Inferior parietal cortex (tissue), 1 donor: ENCODE data around the gene NEURL1B.
"Not testable (repeated sequence)": the region's sequence is repeated elsewhere in the genome, so short reads cannot be mapped to it uniquely, and the experiment has no call there.

Source experiments
- DNase-seq: peaks from one replicate; pipeline ENCODE4 v3.0.0-alpha.2; 2016; ENCODE audit errors: extremely low spot score

The NEURL1B gene

DNA sequence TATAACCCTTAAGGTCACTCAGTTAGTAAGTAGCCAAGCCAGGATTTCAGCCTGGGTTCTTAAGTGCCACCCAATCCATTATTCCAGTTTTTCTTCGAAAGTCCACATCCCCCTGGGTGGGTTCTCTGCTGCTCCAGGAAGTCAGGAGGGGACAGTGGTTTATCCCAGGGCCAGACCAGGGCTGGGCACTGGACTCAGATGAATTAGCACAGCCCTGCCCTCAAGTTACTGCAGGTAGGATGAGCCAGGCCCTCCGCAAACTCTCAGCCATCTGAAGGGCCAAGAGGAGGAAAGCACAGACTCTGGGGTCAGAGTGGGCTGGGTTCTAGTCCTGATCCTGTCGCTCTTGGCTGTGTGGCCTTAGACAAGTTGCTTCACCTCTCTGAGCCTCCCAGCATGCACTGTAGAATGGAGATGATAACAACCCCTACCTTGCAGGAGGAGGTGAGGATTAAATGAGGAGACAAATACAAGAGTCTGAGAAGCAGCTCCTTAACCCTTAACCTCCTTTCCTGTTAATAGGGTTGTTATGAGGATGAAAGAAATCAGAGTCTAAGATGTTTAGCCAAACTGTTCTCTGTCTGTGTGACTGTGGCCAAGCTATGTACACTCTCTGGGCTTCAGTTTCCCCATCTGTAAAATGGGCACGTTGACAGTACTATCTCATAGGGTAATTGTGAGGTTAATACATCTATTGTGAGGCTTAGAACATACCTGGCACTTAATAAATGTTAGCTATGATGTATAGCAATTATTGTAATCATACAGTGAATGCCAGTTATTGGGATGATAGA, 6.8 kb upstream of the NEURL1B start:
- DNase-seq = no peak

DNA sequence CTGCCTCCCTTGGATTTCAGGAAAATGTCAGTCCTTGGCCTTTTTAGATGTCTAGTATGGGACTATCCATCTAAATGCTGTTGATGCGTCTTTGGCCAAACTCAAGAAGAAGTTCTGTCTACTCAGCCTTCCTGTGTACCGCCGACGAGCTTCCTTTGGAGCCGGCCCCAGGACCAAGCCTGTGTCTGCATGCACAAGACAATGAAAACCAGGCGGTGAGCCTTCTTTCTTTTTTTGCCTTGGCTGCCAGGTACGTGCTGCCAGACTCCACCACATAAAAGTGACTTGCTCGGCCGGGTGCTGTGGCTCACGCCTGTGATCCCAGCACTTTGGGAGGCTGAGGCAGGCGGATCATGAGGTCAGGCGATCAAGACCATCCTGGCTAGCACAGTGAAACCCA, 6.0 kb upstream of the NEURL1B start:
- no peak for DNase-seq

DNA sequence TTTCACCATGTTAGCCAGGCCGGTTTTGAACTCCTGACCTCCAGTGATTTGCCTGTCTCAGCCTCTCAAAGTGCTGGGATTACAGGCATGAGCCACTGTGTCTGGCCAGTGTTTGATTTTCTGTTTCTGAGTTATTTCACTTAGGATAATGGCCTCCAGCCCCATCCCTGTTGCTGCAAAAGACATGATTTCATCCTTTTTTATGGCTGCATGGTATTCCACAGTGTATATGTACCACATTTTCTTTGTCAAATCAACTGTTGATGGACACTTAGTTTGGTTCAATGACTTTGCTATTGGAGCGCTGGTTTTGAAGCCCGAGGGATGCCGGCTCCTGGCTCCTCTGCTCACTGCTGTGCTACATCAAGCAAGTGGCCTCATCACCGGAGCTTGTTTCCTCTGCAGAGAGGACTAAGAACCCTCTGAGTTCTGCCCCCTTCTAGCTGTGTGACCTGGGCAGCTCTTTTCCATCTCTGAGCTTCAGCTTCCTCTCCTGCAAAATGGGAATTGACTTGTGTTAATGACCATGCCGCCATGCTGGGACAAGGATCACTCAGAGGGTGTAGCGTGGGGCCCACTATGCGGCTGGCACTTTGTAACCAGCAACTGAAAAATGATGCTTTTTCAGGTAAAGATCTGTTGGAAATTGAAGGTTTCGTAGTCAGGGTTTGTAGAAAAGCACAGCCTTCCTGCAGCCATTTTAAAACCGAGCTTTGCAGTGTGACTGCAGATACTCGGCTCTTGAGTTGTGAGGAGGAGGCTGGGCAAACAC, 4.6 kb upstream of the NEURL1B start:
- DNase-seq = no peak

DNA sequence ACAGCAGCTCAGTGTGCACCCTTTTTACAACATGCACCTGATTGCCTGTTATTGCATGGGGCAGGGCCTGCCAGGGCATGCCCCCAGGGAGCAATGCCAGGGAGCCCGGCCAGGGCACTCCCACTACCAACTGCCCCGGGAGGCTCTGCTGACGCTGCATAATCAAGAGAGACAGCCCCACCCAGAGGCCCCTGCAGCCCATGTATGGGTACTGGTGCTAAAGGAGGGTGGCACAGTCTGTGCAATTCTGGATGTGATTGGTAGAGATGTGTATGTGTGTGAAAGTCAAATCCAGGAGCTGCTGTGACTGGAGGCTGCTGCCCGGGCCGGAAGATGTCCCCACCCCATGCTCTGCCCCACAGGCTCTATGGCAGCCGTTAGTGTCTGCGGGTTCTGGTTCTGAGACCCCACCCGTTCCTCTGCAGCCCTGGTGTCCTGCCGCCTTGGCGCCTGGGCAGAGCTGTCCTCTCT, 3.9 kb upstream of the NEURL1B start:
- DNase-seq = no peak

GRCh38 chr5:172637740-172638139, 3.3 kb upstream of the NEURL1B start:
- no peak for DNase-seq

DNA sequence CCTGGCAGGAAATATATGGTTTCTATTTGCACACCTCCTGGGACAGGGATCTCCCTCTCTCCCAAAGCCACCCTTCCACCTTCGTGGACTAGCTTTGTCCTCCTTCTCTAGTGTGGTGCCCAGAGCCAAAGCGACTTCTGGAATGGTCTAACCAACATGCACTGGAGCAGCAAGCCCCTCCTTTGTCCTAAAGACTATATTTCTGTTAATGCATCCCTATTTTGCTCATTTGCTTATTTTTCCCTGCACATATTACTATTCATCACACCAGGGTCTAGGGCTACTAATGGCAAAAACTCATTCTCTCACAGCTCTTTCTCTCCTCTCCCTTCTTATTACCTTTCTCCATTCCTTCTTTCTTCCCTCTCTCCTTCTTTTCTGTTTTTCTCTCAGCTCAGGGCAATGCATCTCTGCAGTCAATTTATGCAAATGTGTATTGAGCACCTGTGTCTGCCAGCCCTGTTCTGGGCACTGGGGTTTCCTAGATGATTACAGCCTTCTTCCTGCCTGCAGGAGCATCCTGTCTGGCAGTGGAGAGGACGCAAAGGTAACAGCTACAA, 2.8 kb upstream of the NEURL1B start:
- no peak for DNase-seq

GRCh38 chr5:172640139-172640538, 924 bp upstream of the NEURL1B start:
- DNase-seq = no peak

DNA sequence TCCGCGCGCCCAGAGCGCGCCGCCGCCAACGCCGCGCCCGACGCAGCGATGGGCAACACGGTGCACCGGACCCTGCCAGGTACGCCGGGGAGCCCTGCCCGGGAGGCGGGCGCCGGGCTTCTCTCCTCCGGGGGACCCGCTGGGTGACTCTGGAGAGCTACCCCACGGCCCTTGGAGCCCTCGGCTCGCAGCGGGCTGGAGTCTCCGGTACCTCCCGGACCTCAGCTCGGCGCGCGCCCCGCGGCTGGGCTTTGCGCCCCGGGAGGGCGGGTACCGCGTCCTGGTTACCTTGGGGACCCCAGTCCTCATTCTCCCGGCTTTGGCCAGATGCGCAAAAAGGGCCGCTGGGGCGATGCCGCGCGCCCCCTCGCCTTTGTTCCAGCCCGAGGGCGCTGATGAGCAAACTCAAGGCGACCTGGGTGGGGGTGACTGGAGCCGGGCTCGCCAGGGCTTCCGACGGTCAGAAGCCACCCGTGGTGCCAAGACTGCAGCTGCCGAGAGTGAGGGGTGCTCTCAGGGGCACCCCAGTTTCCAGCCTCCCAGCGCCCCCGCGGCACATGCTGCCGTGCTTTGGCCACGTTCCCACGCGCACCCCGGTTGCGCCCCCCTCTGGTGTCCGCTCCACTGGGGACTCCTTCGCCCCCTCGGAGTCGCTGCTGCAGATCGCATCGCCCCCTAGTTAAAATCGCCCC, 442 bp downstream of the NEURL1B start:
- DNase-seq = peak; percentile 6

- DNase-seq = no peak
These were observed 967 bp downstream of the NEURL1B start for GRCh38 chr5:172642051-172642409.

- DNase-seq = peak; percentile 5
These were observed 1.4 kb downstream of the NEURL1B start for GRCh38 chr5:172642486-172642885.

GRCh38 chr5:172642926-172643871, 2.1 kb downstream of the NEURL1B start:
- peak; percentile 31 for DNase-seq

GRCh38 chr5:172644266-172644665, 3.2 kb downstream of the NEURL1B start:
- DNase-seq = no peak

DNA sequence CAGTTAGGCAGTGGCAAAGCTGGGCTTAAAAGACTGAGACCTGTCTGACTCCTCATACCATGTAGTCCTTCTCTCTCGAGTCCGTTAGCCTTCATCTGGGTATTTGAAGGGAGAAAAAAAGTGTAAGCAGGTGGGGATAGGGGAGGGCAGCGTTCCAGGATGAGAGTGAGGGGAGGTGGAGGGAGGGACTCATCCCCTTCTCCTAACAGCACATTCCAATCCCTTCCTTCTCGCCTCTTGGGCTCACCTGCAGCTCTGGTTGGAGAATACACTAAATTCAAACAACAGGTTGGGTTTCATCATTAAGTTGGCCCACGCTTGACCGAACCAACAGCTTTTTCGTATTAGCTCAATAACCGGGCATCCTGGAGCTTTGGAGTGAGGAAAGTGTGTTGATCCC, 3.6 kb downstream of the NEURL1B start:
- DNase-seq = no peak

DNA sequence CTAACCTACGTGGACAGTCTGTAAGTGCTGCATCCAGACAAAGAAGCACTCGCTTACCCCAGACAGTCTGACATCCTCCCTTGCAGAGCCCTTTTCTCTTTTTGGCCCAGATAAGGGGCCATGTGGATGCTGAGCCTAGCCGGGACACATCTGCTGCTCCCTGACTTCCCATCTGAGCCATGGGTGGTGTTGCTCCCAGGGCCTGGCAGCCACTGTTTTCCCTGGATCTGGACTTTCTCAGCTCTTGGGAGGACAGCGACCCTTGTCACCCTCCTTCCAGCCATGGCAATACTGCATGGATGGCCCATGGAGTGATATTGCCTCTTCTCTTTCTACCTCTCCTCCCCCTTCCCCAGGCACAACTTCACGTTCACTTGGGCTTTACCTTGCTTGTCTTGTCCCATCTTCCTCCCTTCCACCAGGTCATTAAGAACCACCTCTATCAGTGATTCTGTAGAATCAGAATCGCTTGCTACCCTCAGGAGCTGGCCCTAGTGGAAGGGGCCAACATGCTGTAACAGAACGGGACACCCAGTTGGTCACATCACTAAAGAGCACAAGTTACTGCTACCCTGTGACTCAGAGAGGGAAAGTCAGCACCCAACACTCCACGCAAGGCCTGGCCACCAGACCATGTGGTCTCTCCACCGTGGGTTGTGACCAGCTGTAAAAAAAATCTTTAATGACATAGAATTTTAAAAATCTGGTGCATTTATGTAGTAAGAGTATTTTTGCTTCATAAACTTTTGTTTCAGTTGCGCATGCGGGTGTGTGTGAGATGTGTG, 4.4 kb downstream of the NEURL1B start:
- DNase-seq = no peak

DNA sequence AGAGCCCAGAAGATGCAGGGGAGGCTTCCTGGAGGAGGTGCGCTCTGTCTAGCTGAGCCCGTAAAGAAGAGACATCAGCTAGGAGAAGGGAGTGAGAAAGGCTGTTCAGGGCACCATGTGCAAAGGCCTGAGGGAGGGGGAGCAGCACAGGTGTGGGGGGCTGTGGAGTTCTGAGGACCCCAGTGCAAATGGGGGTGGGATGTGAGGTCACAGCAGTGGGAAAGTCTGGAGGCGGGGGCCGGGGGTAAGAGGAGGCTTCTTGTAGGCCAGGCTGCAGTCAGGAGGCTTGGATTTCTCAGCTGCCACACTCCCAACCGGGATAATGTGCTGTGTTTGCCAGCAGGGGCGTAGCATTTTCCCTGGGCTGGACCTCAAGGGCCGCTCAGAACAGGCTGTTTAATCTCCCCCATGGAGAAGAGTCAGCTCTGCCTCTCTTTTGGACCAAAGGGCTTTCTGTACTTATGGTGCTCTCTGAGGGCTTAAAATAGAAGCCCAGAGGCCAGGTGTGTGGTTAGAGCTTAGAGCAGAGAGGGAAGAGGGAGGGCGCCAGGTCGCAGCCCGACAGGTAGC, 5.7 kb downstream of the NEURL1B start:
- no peak for DNase-seq

- no peak for DNase-seq
These were observed 6.4 kb downstream of the NEURL1B start for GRCh38 chr5:172647352-172648012.

- no peak for DNase-seq
These were observed 6.9 kb downstream of the NEURL1B start for GRCh38 chr5:172648013-172648381.

- DNase-seq = no peak
These were observed 7.7 kb downstream of the NEURL1B start for GRCh38 chr5:172648755-172649154.

DNA sequence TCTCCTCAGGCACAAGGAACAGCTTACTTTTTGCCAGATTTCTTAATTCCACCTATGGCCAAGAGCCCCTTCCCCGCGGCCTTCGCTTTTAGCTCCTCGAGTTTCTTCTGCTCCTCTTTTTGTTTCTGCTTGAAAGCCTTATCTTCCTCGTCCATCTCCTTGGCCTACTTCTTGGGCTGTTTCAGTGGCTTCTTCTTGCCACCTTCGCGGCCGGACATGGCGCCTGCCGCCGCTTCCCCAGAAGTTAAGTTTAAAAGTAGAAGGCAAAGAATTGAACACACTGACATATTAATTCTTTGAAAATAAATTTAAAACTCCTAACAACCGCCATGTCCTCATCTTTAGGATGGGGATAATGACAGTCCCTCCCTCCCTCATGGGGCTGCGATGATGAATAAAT, 15.4 kb downstream of the NEURL1B start:
- not testable (repeated sequence) for DNase-seq
